GM10248 (cell line): ENCODE measurements around the gene RBM19.

Experiments used
- CTCF ChIA-PET: fragments of 300-600 bp; sonication (Branson Sonifier 250); formaldehyde crosslinking; extraction: SDS; loops from one replicate; lab custom pipeline; 2021; ENCODE audit warnings: antibody characterized with exemption; lab: Yijun Ruan, JAX
- POLR2A ChIA-PET: fragments of 350-650 bp; sonication (Branson Sonifier 250); formaldehyde crosslinking; extraction: SDS; loops from one replicate; lab custom pipeline; 2020; ENCODE audit warnings: antibody characterized with exemption; lab: Yijun Ruan, JAX
- DNase-seq: peaks from one replicate; pipeline ENCODE4 v3.0.0; 2012; ENCODE audit errors: extremely low spot score
- TF ChIP-seq, protein P1 (sequence below): IDR thresholded peaks from 2 replicates; pipeline ENCODE4 v1.5.1; 2012; ENCODE audit warnings: mild to moderate bottlenecking, low read depth; ENCODE audit errors: extremely low read depth, missing control alignments, control extremely low read depth

RBM19 gene

DNA sequence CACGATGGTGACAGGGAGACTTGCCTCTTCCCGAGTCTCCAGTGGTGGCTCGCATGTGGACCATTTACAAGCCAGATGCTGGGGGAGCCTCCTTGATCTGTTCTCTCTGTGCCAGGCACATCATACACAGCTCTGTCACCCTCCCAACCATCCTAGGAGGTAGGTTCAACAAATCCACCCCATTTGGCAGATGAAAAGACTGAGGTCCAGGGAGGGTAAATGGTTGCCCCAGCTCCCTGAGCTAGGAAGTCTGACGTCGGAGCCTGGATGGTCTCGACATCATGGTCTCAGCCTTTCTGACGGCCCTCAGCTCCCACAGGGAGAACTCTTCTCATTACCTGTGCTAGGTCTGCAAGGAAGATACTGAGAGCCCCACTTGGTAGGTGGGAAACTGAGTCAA lies 189.6 kb downstream of the RBM19 start:
- ChIA-PET POLR2A (no interaction called here), CTCF (no interaction called here)
- DNase-seq, result no peak
- TF ChIP-seq, protein P1, sequence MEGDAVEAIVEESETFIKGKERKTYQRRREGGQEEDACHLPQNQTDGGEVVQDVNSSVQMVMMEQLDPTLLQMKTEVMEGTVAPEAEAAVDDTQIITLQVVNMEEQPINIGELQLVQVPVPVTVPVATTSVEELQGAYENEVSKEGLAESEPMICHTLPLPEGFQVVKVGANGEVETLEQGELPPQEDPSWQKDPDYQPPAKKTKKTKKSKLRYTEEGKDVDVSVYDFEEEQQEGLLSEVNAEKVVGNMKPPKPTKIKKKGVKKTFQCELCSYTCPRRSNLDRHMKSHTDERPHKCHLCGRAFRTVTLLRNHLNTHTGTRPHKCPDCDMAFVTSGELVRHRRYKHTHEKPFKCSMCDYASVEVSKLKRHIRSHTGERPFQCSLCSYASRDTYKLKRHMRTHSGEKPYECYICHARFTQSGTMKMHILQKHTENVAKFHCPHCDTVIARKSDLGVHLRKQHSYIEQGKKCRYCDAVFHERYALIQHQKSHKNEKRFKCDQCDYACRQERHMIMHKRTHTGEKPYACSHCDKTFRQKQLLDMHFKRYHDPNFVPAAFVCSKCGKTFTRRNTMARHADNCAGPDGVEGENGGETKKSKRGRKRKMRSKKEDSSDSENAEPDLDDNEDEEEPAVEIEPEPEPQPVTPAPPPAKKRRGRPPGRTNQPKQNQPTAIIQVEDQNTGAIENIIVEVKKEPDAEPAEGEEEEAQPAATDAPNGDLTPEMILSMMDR, result no peak

DNA sequence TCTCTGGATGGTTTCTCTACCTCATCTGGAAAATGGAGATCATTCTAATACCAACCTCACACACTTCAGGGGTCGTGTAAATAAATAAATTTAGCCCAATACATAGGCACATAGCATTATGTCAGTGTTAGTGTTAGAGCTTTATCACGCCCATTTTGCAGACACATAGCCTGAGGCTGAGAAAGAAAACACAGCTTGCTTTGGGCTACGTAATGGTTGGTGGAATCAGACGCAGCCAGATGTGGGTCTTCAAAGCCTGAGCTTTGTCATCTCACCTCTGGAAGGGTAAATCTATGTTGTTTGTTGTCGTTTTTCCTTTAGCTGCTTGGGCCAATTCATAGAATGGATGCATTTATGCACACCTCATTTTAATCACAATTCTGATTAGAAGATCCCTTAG lies 191.6 kb downstream of the RBM19 start:
- TF ChIP-seq, protein P1, result no peak
- ChIA-PET POLR2A (no interaction called here), CTCF (interaction anchor here (0.8 kb wide), 1 partner anchor 12 kb away, joined by 3 read pairs; no protein-coding TSS in a partner anchor)
- DNase-seq, result no peak

DNA sequence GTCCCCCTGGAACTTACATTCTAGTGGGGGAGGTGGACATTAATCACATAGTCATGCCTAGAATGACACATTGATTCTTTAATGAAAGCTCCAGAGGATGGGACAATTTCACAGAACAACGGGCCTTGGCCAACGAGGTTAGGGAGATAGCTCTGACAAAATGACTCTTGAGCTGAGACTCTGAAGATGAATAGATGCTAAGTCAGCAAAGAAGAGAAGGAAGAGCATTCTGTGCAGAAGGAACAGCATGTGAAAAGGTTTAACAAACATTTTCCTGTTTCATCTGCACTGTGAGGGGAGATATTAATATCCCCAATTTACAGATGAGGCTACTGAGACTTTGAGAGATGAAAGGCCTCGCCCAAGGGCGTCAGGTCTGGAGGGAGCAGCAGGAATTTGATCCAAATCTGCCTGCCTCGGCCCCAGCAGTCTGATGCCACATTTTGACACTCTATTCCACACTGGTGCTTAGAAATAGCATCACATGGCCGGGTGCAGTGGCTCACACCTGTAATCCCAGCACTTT lies 193.6 kb downstream of the RBM19 start:
- TF ChIP-seq, protein P1, result no peak
- CTCF ChIA-PET, result no interaction called here

DNA sequence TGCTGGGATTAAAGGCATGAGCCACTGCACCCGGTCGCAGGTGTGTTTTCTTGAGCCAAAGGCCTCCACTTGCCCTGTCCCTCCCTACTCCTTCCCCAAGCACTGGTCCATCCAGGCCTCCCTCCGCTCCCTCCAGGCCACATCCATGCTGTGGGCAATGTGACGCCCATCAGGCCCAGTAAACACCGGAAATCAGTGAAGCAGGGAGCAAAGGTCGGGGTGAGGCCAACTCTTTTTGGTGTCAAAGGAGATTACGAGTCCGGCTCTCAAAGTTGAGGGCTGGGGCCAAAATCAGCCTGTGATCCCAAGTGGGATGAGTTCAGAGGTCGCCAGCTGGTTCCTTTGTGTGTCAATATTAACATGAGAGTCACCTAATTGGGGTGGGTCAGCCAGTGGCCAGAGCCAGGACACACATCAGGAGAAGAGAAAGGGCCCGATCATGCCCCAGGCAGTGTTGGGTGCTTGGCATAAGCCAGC lies 195.7 kb downstream of the RBM19 start:
- POLR2A ChIA-PET, result no interaction called here
- TF ChIP-seq, protein P1, result no peak
- CTCF ChIA-PET, result interaction anchor here (1.1 kb wide), 1 partner anchor 15 kb away, joined by 3 read pairs; no protein-coding TSS in a partner anchor
- no peak for DNase-seq

More for the DNA sequence above, 193.6 kb downstream of the RBM19 start:
- POLR2A ChIA-PET, result no interaction called here
- no peak for DNase-seq

DNA sequence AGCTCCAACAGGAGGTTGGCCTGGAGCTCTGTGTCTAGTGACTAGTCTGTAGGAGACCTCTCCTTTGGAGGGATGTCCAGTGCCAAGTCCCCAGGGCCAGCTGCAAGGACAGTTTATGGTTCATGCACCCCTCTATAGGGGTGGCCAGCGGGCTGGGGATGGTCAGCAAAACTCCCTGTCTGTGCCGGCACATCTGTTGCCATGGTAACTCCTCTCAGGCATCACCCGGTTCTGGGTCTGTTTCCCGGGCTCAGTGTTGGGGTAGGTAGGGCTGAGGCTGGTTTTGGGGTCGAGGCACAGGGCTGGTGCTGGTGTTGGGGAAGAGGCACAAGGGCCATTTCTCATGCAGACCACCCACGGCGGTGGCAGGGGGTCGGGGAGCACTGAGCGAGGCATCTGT lies 196.8 kb downstream of the RBM19 start:
- DNase-seq, result no peak
- TF ChIP-seq, protein P1, result no peak
- ChIA-PET POLR2A (no interaction called here), CTCF (no interaction called here)

DNA sequence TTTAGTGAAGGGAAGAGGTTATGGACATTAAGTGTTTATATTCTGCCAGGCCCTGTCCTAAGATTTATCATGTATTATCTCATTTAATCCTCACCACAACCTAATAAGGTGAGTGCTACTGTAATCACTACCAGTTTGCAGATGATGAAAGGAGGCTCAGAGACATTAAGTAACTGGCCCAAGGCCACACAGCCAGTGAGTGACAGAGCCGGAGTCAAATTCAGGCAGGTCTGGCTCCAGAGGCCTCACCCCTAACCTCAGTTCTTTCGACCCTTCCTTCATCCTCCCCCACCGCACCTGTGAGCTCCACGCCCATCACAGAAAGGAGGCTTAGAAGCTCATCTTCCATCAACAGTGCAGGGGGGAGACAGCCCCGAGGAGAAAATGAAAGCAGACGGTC lies 197.3 kb downstream of the RBM19 start:
- TF ChIP-seq, protein P1, result no peak
- CTCF ChIA-PET, result no interaction called here
- no peak for DNase-seq
- POLR2A ChIA-PET, result no interaction called here
